HG02870 (cell line): ENCODE measurements around the gene COA3.

ENCODE experiments used
- ATAC-seq: cut with Tn5 transposase; IDR thresholded peaks from one replicate; pipeline ENCODE4 v1.9.1; 2021; ENCODE audit warnings: mild to moderate bottlenecking, moderate library complexity; ENCODE audit not compliant: unreplicated experiment

COA3 gene

DNA sequence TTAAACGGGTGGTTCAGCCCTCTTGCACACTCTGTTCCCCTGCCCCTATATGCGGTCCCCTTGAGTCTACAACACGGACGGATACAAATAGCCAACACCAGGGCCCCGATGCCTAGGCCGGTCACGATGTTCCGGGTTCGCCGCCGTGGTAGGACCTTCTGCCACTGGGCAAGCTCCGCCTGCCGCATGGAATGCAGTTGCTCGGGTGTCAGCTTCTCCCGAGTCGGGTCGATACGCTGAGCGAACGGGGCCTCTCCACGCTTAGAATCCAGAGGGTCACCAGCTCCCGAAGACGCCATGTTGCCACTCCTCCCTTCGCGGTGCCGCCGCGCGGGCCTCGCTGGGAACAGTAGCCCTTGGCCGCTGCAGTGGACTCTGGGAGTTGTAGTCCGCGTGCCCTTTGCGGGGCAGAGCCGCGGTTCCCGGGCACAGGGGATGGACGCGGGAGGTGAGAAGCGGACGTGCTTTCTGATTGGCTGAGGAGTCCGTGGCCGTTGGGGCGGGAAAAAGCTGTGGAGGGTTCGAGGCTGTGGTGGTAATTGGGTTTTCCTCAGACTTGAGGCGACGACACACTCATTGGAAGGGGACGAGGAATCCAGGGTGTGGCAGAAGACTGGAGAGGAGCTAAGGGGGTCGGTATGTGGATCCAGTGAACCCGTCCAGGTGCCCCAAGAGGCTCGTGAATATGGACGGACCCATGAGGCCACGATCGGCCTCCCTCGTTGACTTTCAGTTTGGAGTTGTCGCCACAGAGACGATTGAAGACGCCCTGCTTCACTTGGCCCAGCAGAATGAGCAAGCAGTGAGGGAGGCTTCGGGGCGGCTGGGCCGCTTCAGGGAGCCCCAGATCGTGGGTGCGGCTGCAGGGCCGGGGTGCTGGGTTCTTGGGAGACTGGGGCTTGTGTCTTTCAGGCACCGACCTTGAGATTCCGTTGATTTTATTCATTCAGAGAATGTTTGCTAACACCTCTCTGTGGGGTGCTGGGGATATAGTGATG is at the start of gene COA3, which contains the start of gene CNTD1:
Gene COA3 (minus strand): TSS at position 322 of the 998 bp plus-strand sequence. CDS start 23 bp downstream, at position 299.
Gene CNTD1 (plus strand): TSS at position 479 of the 998 bp plus-strand sequence. CDS start 207 bp downstream, at position 686.
- ATAC-seq, result no peak

DNA sequence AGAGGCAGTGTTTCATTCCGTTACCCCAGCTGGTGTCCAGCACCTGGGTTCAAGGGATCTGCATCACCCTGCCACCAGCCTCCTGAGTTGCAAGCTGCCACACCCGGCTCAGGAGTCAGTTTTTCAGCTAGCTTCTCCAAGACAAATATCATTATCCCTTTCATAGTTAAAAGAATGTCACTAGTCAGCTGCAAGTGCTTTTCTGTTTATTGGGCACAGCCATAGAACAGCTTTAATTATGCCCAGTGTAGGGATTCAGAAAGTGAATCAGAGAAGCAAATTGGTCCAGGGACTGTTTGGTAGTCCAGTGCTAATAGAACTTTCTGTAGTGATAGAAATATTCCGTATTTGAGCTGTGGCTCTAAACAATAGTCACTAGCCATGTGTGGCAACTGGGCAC is 49.6 kb upstream of the COA3 start:
- ATAC-seq, result no peak

DNA sequence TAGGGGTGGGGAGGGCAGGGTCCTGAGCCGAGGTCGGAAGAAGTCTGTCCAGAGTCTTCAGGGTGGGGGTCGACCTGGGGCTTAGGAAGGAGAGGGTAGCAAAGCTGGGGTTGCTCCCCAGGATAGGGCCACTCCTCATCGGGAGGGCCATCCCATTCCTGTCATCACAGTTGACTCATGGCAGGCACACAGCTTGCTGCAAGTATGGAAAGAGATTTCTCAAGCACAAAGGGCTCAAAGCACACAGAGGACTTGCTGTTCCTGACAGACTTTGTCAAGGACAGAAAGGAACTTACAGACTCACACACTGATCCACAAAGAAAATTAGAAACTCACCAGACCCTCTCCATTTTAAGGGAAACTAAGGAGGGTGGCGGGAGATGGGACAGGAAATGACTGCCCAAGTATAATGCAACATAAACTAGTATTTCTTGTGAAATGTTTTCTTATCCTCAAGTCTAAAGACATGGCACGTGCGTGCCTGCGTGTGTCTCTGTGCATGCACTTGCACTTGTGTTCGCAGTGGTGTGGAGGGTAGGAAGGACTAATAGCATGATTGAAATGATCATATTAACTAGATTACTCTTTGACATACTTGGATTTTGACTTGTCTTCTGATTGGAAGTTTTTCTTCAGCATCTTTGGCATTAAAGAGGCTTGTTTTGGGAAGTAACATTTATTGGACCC is 48.2 kb upstream of the COA3 start:
- no peak for ATAC-seq

DNA sequence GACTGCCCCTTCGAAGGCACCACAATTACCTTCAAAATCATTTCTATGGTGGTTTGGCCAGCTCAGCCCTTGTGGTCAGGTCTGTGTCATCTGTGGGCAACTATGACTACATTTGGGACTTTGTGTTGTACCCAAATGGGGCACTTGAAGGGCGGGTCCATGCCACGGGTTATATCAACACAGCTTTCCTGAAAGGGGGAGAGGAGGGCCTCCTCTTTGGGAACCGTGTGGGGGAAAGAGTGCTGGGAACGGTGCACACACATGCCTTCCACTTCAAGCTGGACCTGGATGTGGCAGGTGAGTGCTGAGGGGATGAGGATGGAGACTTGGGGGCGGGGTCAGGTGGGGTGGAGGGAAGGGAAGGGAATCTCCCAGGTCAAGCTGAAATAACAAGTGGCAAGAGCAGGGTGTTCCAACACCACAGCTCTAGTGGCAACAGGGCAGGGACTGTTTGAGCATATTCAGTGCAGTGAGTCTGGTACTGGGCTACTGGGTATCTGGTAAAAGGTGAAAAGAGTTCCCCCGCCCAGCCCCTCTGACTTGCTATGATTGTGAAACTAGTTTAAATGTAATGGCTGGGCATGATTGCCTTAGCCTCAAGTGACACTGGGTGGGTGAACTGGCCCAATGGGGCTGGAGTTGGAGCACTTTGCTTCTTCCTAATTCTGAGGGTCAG is 47.6 kb upstream of the COA3 start:
- ATAC-seq, result no peak

DNA sequence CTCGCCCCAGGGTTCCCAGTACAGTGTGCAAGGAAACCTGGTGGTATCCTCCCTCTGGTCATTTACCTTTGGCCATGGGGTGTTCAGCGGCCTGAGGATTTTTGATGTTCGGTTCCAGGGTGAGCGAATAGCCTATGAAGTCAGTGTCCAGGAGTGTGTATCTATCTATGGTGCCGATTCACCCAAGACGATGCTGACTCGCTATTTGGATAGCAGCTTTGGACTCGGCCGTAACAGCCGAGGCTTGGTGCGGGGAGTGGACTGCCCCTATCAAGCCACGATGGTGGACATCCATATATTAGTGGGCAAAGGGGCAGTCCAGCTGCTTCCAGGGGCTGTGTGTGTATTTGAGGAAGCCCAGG is 47.0 kb upstream of the COA3 start:
- ATAC-seq, result no peak

DNA sequence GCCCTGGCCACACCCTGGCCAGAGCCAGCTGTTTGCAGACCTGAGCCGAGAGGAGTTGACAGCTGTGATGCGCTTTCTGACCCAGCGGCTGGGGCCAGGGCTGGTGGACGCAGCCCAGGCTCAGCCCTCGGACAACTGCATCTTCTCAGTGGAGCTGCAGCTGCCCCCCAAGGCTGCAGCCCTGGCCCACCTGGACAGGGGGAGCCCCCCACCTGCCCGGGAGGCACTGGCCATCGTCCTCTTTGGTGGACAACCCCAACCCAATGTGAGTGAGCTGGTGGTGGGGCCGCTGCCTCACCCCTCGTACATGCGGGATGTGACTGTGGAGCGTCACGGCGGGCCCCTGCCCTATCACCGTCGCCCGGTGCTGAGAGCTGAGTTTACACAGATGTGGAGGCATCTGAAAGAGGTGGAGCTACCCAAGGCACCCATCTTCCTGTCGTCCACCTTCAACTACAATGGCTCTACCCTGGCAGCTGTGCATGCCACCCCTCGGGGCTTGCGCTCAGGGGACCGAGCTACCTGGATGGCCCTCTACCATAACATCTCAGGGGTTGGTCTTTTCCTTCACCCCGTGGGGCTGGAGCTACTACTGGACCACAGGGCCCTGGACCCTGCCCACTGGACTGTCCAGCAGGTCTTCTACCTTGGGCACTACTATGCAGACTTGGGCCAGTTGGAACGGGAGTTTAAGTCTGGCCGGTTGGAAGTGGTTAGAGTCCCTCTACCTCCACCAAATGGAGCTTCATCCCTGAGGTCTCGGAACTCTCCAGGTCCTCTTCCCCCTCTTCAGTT is 46.5 kb upstream of the COA3 start:
- no peak for ATAC-seq

- no peak for ATAC-seq
These were observed 45.8 kb upstream of the COA3 start, which contains the start of gene AOC2 for GRCh38 chr17:42844271-42844670. TSS of gene AOC2 (plus strand) at chr17:42844580. CDS start at chr17:42844627, 47 bp downstream.

DNA sequence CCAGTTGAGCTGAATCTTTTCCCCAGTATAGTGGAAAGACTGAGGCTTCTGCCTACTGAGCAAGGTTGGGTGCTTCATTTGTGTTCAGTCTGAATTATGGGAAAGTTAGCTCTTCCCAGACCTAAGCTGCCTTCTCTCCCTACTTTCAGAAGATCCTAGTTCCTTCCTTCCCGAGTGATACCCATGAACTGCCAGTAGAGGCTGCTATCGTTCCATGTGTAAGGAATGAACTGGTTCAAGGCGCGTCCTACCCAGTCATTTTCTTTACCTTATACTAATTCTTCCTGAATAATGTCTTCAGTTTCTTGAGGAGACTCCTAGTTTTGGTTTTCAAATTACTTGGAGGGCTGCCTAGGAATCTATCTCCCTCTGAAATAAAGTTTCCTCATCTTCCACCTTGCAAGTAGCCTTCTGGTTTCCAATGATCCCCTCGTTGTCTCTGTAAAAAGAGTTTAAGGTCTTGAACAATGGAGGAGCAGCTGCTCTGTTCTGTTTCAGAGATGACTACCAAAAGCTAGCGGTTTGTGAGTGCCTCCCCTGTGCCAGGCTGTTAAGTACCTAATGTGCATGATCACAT is 44.9 kb upstream of the COA3 start:
- ATAC-seq, result no peak

DNA sequence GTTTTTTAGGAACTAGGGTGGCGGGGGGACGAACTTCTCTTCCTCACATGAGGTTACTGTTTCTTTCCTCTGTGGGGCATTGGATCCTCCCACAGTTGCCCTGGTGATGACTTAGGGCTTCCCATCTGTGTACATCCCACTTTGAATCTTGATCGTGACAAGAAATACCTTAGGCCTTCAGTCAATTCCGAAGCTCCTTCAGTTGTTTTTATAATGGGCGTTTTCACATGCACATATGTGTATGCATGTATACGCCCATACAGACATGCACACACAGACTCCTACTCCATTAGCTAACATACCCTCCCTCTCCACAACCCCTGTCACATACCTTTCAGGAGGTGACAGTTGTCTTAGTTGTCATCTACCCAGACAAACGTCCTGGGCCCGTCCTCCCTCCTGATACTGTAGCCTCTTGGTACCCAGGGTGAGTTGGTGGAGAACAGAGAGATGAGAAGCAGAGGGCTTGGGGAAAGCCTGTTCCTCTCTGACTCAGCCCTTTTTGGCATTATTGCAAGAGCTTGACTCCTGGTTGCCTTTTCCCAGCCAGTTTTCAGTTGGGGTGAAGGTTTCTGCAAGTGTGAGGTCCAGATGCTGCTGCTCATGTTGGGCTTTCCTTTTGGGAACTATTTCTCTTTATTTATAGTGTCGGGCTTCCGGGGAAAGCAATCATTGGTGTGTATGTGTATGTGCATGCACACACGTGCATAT is 43.6 kb upstream of the COA3 start:
- ATAC-seq, result no peak

GRCh38 chr17:42835732-42836131 is 37.2 kb upstream of the COA3 start:
- ATAC-seq, result no peak

DNA sequence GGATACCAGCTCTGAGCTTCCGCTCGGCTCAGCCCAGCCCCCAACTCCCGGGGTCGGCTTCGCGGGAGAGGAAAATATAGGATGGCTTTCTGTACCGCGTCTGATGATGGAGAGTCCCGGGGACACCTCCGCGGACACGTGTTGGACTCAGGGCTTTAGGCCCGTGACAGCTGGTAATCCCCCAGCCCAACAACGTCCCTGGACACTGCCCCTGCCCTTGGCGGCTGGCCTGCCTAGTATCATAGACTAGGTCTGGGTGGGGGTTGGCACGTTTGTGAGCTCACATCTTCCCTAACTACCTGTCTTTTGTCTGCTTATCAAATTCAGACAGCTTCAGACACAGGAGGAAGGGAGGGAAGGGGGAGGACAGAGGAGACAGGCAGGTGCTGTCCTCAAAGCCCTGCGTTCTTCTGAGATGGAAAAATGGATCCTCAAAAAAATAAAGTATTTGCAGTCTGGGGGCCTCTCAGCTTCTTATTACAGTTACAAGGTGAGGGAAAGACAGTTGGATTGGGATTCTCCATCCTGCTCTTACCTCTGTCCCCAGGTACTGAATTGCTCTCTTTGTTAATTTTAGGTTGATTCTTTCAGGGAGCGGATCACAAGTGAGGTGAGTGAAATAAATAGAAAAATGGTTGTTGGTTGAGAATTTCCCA is 35.4 kb upstream of the COA3 start:
- ATAC-seq, result peak; percentile 17

DNA sequence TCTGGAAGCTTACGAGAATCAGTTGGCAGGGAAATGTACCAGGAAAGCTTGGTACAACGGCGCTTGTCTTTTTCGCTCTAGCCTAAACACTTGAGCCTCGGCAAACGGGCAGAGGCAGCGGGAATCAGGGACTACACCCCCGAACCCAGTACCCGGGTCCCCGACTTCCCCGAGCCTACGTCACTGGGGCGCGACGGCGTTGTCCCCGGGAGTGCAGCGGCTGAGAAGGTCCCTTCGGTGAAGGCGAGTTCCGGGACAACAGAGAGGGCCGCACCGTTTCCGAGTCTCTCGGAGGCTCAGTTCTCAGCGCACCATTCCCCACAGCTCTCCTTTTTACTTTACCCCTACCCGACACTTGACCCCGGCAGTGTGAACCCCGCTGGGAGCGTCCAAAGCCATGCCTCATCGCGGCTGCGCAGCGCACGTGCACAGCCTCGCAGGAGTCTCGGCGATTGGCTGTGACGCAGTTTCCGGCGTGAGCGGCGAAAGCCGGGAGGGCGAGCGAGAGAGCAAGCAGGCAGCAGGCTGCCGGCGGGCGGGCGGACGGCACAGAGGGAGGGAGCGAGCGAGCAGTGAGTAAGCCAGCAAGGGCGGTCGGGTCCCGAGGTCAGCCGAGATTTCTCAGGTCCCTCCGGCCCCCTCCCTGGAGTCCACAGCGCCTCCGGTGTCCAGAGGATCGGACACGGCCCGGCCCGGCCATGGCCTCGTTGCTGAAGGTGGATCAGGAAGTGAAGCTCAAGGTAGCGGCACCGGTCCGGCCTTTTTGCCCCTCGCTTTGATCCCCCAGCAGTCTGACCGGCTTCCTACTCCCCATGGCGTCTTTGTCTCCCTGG is 34.6 kb upstream of the COA3 start, which contains the start of gene PSME3:
Gene PSME3 (plus strand): TSS at position 464 of the 833 bp plus-strand sequence. CDS start 235 bp downstream, at position 699.
- ATAC-seq, result peak; percentile 78

- ATAC-seq, result no peak
These were observed 33.9 kb upstream of the COA3 start for GRCh38 chr17:42832213-42832933.

DNA sequence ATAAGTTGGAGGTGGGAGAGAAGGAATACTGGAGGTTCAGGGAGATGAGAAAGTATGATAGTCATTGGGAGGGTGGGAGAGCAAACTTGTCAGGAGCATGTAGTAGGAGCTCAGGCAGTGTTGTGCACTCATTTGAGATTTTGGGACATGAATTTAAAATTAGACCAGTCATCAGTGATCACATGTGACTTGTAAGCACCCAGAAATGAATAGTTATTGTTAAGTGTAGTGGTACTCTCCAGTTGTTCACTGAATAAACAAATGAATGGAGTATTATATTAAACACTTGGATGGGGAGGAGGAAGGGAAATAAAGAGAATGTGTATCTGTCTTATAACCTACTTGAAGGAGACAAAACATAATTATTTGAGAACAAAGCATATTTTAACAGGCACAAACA is 32.5 kb upstream of the COA3 start:
- ATAC-seq, result no peak

GRCh38 chr17:42827472-42827871 is 29.0 kb upstream of the COA3 start:
- ATAC-seq, result no peak

DNA sequence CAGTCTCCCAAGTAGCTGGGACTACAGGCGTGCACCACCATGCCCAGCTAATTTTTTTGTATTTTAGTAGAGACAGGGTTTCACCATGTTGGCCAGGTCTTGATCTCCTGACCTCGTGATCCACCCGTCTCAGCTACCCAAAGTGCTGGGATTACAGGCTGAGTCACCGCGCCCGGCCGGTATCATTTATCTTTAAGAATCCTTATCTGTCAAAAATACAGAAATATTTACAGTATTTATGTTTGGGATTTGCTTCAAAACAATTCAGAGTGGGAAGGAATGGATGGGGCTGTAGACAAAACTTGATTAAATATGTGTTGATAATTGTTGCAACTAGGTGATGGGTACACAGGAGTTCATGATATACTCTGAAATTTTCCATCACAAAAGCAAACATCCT is 22.7 kb upstream of the COA3 start:
- no peak for ATAC-seq

GRCh38 chr17:42819939-42820535 is 21.5 kb upstream of the COA3 start:
- ATAC-seq, result no peak
